Suppressor macrophage (primary cell): Measurements from ENCODE around the gene NINJ2.
"Not testable (repeated sequence)": the region's sequence is repeated elsewhere in the genome, so short reads cannot be mapped to it uniquely, and the experiment has no call there.

Experiments
- DNase-seq, 4 experiments: peaks; one replicate each; pipeline ENCODE4 v3.0.0-alpha.2; 2020 to 2022

Gene NINJ2

DNA sequence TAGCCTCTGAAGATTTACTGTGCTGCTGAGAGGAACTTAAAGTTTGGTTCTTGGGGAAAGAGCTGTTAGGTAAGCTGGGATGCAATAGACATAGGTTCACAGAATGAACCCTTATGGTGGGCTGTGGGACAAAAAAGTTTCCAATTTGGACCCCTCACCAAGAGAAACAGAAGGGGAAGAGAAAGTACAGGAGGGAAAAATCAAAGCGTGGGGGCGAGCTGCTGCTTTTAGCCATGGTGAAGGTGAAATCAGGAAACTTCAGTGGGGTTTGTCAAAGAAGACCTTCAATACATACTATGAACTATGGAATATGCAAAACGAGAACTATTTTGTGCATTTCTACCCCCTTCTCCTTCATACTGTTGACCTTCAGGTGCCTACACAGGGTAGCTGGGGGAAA is 10.6 kb upstream of the NINJ2 start:
- DNase-seq, result no peak

DNA sequence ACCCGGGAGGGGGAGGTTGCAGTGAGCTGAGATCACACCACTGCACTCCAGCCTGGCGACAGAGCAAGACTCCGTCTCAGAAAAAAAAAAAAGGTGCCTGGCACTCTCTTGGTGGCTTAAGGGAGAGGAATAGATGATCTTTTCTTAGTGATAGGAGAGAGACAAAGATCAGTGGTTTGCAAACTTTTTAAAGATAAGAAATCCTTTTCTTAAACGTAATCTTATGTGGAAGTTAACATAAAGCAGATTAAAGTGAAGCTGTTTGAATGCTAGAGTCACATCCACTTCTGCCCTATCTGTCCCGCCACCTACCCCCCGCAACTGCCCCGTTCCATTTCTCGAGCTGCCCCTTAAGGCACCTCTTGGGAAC is 6.3 kb upstream of the NINJ2 start:
- DNase-seq, result no peak

DNA sequence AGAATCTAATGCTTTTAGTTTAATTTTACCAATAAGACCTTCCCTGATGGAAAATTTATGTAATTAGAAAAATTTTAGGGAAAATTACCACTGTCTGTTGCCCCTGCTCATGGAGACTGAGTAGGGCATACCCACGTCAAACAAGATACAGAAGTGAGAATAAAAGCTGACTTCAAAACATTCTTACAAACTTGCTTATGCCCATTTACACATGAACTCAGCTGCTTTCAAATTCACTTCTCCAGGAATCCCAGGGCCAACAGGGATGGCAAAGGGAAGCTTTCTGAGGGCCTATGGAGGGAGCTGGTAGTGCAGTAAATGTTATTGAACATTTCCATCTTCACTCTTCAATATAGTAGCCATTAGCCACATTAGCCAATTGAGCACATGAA is 4.8 kb upstream of the NINJ2 start:
- peak; percentile 20 to 55 (median 42) for DNase-seq

DNA sequence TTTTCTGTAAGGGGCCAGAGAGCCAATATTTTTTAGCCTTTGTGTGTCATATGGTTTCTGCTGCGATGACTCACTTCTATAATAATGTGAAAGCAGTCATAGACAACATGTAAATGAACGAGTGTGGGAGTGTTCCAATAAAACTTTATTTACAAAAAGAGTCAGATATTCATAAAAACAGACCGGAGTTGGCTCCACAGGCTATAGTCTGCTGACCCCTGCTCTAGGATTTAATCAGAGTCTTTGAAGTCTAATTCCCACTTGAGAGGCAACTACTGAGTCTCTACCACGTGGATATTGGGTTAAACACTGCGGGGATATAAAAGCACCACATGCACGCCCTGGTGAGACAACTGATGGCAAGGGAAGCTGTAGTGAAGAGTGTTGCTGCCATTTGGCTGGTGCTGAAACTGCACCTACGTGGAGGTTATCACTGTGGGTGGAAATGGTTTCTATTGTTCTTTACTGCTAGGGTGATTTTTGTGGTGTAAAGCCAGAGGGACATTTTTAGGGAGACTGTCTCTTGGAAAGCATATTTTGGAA is 3.6 kb upstream of the NINJ2 start:
- no peak for DNase-seq

DNA sequence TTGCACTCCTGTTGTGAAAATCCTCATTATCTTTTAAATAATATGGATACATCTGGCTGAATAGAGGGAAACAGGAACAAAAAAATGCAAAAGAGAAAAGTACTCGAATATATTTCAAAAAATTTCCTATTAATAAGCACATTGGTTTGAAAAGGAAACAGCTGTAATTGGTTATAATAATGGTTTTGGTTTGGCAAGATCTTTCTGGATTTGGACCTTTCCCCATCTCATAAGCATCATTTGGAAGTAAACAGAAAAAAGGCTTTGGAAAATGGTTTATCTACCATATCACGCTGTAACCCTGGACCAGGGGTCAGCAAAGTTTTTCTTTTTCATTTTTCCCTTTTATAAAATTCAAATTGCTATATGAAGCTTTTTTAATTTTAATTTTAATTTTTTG is 2.8 kb upstream of the NINJ2 start:
- no peak for DNase-seq

DNA sequence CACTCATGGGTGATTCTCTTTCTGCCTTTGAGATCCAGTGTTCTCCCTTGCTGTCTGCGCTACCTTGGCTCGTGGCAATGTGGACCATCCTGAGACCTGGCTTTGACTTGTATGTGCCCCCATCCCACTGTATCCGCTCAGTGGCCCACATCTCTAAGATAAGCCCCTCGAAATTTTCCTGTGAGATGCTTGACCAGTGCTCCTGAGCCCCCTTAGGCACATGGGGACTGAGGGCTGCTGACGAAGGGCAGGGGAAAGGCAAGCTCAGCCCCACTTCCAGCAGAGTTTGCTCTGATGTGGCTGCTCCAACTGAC is 1.5 kb upstream of the NINJ2 start:
- no peak for DNase-seq

DNA sequence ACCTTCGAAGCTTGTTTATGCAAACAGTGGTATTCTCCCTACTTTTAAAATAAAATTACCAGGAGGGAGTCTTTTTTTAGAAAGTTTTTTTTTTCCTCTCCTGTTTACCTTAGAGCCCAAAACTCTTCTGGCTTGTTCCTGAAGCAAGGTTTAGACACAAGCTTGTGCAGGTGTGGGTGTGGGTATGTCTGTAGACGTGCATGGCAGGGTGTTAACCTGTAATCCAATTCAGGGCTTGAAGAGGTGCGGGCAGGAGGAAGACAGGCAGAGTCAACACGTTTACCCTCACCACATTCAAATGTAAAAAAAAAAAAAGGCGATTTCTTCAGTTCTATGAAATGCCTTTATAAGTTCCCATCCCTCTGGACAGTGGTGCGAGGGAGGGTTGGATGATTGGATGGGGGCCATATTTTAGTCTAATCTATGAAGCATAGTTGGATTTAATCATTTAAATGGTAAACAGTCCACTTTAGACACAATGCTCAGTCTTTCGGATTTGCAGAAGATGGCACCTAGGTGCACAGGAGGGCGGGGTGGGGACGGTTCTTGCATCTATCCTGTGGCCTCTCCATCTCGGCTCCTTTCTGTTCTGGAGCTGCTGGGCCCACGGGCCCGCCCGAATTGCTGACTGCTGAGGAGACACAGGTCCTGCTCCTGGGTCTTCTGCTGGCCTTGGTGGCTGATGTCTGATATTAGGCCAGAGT is 982 bp upstream of the NINJ2 start:
- no peak for DNase-seq

DNA sequence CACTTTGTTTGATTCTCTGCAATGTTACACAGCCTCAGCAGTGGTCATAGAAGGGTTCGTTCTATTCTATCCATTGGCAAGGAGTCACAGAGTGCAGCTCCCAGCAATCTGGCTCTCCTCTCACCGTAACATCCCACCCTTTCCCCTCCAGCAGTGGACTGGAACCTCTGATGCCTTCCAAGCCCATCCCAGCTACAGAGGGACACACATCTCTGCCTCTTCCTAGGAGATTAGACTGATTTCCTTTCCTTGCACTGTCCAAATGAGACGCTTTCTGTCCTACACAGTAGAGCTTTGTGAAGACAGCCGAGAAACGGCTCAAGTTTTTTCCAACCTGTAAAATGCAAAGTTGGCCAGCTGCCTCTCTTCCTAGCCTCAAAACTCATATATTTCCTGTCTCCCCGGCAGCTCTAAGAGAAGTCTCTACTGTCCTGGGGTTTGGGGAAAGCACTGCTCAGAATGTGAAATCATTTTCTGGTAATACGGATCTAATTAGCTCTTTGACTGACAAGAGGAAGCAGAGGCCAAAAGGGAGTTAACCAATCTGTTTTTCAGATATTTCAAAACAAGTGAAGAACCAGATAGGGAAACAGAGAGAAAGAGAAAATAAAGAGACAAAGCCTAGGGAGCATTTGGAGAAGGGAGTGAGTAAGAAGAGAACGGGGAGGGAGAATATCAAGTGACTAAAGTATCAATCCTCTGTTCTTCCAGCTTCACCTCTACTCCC is 516 bp downstream of the NINJ2 start:
- peak; percentile 30 to 68 (median 54) for DNase-seq

DNA sequence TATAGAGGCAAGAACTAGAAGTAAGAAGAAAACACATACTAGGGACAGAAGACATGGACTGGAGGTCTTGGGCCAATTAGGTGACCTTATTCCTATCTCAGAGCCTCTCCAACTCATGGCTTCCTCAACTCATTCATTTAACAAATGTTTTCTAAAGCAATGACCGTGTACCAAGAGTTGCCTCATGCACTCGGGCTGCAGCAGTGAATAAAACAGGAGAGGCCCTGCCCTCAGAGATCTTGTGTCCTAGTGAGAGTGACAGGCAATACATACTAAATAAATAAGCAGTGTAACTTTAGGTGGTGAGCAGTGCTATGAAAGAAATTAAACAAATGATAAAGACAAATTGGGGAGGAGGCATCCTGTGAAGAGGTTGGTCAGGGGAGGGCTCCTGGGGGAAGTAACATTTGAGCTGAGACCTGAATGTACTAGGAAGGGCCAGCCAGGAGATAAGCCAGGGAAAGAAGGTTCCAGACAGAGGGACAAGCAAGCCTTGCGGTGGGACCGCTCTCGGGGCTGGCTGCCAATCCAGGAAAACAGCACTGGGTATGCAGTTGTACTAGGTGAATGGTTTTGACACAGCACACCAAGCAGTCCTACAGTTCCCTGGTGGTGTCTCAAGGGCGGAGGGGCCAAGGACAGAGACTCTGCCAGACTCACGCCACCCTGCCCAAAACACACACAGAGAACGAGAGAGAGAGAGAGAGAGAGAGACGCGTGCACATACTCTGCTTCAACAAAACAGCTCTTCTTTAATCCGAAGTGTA is 1.3 kb downstream of the NINJ2 start:
- DNase-seq, result no peak

DNA sequence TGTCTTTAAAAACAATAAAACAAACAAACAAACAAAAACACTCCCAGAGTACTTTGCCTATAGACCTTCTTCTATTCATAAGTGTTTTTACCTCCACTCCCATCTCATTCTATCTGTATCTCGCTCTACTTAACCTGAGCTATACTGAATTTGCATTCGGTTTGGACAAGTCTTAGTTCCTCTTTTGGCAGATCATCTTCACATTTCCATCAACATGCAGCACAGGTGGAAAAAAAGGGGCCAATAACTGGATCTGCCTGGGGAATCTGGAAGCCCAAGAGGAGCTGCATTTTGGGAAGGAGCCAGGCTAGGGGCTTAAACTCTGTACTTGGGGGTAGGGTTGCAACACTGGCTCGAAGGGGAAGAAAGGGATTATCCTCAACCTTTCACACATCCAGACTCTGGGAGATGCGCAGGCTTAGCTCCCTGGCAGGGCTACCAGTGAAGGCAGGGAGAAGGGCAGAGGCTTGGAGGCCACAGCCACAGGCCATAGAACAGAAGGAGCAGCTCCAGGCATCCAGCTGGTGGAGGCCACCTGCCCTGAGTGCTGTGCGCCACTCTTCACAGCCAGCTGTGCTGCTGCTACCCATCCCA is 4.1 kb downstream of the NINJ2 start:
- DNase-seq, result no peak

DNA sequence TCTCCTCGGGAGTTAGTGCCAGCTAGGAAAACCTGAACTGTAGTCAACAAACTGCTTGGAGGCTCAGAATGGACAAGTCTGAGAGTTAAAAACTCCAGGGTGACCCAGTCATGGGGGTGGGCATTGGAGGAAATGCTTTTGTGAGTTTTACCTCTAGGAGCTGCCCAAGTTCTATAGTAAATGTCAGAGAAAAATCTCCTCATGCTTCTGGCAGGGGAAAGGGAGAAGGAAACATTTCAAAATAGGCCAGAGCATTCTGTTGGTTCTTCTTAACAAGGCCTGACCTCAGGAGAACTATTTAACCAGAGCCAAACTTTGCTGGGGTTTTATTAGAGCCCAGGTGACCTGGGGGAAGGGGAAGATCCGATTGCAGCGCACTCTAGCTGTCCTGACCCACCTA is 12.3 kb downstream of the NINJ2 start:
- peak; percentile 29 to 65 (median 48) for DNase-seq

DNA sequence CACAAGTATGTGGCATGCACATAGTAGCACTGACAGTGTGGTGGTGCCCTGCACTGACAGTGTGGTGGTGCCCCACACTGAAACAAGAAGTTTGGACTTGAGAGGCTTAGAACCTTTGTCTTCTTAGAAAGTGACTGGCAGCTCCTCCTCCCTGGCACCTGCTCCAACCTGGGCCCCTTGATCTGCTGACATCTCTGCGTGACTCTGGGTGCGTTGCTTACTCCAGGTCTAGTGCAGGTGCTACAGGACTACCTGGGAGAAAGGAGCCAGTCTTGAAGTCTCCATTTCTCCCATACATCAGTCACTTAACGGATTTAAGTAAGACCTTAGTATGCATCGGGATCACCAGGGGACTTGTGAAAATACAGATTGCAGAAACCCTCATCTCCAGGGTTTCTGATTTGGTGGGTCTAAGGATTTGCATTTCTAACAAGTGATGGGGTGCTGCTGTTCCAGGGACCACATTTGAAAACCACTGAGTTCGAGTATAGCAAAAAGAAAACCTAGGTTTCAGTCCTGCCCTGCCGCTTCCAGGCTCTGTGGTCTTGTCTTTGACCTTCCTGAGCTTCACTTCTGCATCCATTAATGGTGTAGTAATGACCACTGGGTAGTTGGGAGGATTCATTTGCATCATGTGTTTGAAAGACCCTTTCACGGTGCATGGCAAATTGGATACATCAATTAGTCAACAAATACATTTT is 15.7 kb downstream of the NINJ2 start:
- no peak for DNase-seq

DNA sequence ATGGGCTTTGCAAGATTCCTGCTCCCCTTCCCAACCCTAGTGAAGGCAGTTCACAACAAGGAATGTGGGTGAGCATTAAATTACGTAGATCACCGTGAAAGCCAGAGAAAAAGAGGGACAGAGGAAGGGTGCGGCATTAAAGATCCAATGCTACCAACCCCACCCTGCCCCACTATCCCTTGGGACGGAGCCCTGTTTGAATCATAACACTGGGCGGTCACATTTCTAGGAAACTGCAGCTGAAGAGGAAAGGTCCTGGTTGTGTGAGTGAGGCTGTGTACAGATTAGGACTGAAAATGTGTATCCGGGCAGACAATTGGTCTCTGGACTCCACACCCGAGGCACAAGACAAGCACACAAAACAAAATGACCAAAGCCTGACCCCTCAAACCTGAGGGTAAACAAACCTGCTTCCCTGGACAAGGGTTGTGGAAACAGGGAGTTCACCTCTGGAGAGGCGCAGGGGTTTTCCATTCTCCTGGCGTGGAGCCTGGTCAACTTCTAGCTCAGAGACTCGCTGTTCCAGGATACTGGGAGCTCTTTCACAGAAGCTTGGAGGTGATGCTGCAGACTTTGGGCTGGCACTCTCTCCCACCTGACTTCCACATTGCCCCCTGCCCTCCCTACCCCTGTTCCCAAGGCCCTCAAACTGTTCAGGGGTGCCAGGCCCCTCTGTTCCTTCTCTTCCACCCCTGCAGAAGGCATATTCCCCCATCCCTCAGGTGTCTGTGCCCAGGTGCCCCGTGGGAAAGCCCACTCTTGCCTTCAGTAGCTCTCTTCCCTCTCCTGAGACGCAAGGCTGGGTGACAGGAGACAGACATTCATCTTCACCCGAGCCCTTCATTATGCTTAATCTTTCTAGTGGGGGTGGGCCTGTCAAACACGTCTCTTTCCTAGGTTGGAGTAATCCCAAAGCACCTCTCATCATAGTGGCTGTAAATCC is 16.5 kb downstream of the NINJ2 start:
- DNase-seq, result no peak

DNA sequence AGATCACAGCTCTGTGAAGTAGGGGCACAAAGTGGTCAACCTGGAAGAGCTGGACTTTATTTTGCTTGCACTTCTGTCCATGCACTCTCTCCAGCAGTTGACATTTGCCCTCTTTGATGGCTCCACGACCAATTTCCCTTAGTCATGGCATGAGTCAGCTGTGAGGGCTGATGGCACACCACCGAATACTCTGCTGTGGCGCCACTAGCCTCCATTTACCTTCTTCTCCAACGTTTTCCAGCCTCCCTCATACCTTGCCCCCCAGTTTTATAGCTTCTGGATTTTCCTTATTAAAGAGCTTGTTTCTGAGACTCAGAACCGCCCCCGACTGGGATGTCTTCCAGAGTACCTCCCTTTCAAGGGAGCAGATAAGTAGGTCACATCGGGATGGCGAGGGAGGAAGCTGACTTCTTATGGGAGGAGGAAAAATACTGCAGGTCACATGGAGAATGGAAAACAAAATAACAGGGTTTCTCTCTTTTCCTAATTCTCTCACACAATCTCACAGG is 17.6 kb downstream of the NINJ2 start:
- peak in 3 of 4 experiments; percentile 44 to 52 (median 51) for DNase-seq

DNA sequence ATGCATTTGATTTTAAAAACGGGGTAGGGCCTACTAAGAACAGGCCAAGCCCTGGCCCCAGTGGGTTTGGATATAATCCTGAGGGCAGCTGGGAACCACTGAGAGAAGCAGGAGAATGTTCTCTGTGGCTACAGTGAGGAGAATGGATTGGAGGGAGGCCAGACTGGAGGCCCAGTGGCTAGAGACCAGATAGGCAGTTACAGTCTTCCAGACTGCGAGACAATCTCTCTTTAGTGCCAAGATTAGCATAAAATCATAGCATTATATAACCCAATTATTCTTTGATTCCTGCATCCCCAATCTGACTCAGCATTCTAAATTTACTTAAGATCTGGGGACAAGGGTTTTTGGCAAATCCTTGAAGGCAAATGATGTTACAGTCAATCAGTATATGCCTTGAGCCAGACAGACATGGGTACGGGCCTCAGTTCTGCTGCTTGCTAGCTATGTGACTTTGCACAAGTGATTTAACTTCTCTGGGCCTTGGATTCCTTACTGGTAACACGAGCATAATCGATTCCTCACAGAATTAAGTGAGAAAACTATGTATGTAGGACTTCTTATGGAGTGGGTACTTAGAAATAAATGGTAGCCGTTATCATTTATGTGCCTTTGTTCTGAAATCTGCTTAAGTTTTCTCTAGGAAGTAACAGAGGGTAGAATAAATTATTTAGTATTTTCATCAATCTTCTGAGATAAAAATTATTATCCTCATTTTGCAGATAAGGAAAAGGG is 18.3 kb downstream of the NINJ2 start:
- no peak for DNase-seq

DNA sequence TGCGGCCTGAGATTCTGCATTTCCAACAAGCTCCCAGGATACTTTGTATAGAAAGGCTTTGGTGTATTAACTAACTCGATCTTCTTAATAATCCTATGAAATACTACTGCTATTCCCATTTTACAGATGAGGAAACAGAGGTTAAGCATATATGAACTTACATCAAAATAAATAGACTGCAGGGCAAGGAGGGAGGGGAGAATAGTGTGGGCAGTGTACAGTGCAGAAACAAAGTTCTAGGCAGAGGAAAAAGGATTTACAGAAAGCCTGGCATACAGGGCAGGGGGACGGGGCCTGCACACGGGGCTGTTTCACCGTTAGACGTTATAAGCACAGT is 19.0 kb downstream of the NINJ2 start:
- DNase-seq, result no peak

DNA sequence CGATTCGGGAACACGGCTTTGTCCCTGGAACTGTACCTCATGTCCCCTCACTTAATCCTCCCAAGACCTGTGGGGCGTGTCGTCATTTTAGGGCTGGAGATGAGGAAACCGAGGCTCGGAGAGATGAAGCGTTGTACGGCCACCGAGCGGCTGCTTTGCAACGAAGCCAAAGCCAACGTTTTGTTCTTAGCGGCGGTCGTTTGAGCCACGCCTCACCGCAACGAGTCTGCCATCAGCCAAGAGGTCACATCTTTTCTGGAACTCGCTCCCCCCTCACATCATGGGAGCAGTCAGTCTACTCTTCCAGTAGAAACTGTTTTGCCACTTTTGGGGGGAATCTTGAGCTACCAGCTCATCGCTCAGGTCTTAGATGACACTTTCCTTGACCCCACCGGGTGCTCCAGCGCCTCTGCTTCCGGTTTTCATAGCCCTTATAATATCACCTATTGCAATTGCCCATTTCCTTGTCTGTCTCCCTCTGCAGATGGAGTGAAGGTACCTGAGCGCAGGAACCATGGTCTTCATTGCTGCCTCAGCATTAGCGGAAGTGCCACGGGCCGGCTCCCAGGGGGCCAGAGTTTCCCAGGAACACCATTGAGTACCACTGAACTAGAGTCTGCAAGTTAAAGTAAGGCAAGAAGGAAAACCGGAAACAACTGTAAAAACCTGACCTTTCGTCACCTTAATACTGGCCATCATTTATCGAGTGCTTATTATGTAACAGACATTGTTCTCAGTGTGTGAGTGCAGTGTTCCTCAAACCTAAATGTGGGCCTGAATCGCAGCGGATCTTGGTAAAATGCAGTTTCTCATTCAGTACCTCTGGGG is 19.6 kb downstream of the NINJ2 start:
- peak; percentile 18 to 65 (median 57) for DNase-seq

DNA sequence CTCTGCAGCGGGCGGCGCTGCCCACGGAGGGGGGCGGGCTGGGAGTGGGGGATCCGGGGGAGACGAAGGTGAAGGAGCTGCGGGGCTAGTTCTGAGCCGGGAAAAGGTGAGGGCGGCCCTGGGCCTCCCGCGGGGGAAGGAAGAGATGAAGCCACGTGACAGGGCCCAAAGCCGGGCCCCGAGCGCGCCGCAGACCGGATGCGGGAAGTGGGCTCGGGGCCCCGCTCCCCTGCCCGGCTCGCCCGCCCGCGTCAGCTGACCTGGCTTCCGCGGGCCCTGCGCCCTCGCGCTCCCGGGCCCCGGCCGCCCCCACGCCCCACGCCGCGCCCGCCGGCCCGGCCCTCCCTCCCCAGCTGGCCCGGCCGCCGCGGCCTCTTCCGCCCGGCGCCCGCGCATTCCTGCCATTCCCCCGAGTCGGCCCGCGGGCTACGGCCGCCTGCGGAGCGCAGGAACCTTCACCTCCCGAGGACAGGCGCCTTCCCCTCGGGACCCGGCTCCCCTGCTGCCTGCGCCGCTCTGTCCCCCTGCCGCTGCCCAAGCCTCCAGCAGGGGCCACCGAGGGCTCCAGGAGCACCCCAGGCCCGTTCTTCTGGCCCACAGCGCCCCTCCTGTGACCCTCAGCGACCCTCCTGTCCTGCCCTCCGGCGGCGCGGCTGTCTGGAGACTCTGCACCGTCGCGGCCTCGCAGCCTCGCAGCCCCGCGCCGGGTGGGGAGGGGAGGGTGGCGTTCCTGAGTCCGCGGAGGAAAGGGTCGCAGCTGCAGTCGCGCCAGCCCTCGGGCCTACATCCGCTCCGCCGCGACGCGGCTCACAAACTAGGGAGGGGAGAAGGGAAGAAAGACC is 20.4 kb downstream of the NINJ2 start:
- peak; percentile 89 to 97 (median 93) for DNase-seq

DNA sequence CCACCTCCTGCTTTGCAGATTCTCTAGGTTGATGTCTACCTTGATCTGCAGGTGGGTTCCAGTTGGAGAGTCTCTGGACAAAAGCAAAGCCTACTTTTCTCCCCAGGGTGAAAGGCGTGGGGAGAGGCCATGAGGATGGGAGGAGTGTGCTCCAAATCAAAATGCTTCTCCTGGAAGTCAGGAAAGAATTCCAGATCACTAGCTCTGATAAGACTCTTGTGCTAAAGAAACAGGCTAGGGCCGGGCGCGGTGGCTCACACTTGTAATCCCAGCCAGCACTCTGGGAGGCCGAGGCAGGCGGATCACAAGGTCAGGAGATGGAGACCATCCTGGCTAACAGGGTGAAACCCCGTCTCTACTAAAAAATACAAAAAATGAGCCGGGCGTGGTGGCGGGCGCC is 21.9 kb downstream of the NINJ2 start:
- not testable (repeated sequence) for DNase-seq
